Spleen (tissue), 7 donors: Measurements from ENCODE around the gene PCDHGB5.
"Not testable (repeated sequence)": the region's sequence is repeated elsewhere in the genome, so short reads cannot be mapped to it uniquely, and the experiment has no call there.

Experiments
- CTCF ChIP-seq, 11 experiments: fragments of 200-600 bp in 7 of 11; fragments of 450-650 bp in 4 of 11; sonication (generic) in 4 of 11; IDR thresholded peaks in 8 of 11; conservative IDR thresholded peaks in 3 of 11; 1 replicate in 7 of 11; 2 replicates in 4 of 11; pipeline versions ENCODE4 v1.4.0 to v1.8.0; 2016 to 2021; ENCODE audit warnings: antibody characterized with exemption in 11 of 11, inconsistent platforms in 4 of 11, mild to moderate bottlenecking in 1 of 11
- POLR2A ChIP-seq, 3 donors: fragments of 450-650 bp; IDR thresholded peaks; one replicate each; pipeline ENCODE4 v1.5.1; 2017; ENCODE audit warnings: antibody characterized with exemption in 3 of 3, mild to moderate bottlenecking in 1 of 3
- POLR2AphosphoS5 ChIP-seq, 3 donors: sonication (generic); formaldehyde crosslinking; IDR thresholded peaks; one replicate each; pipeline ENCODE4 v1.5.1; 2017; ENCODE audit warnings: antibody characterized with exemption in 3 of 3
- donor health status: DM: no; HTN: no; CAD: no; lungs with moderate emphysema.
- donor health status: DM: no; HTN: no; CAD: no.
- donor health status: DM: no; HTN: no; CAD: no.

GRCh38 chr5:141415275-141415618, 17.5 kb downstream of the PCDHGB5 start:
- not testable (repeated sequence) for TF ChIP-seq CTCF (IDR thresholded peaks at IDR 0.05 in 8 of 11, conservative IDR thresholded peaks at IDR 0.05 in 3 of 11); POLR2A (IDR thresholded peaks at IDR 0.05); POLR2AphosphoS5 (IDR thresholded peaks at IDR 0.05)
